Fibroblast of the aortic adventitia (primary cell): ENCODE measurements around the gene CLIP1. TPM values are rescaled to one million over a fixed set of nuclear protein-coding genes. Genes with fewer than 3 reads are reported as not detected.

Experiments used
- DNase-seq: peaks from one replicate; pipeline ENCODE4 v3.0.0-alpha.2; 2010; ENCODE audit warnings: low read depth
- H3K4me3 ChIP-seq: 2 replicates; pipeline ENCODE4 v1.5.1; 2011; ENCODE audit warnings: low read depth, mild to moderate bottlenecking, control low read depth, low read length, moderate library complexity
- total RNA-seq: library from RNA; depleted of rRNA; stranded (reverse); fragments of >200 nt; gene quantifications from 2 replicates; pipeline ENCODE4 v1.2.3, GENCODE V29; 2012; ENCODE audit warnings: low replicate concordance
- TF ChIP-seq, protein P1 (sequence below): IDR thresholded peaks from 2 replicates; pipeline ENCODE4 v1.5.1; 2011; ENCODE audit warnings: mild to moderate bottlenecking, low read length, control low read depth, inconsistent platforms; ENCODE audit not compliant: insufficient read depth

Gene CLIP1
- total RNA-seq, 1 donor = 80.3 TPM

DNA sequence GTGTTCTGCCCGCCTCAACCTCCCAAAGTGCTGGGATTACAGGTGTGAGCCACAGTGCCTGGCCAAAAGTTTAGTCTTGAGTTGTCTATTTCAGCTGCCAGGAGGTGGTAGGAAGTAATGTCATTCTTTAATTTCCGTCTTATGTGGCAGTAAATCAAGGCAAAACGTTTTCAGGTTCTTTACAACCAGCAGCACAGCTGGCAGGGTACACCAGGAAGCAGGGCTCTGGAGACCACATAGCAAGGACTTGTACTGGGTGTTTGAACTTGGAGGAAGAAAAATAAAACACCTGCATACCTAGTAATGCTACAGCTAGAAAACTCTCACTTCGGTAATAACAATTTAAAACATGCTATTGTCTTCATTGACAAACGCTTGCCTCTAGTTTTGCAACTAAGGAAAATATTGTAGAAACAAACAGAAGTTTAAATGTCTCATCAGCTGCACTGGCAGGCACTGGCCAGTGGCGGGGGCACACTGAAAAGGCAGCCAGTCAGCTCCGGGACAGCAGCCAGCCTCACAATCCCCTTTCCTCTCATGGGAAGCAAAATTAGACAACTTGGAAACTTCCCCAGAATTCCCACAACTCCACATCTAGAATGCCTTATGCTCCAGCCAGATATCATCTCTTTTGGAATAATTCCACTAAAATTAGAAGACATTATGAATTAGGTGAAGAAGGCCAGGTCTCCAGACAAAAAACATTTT is 72.2 kb downstream of the CLIP1 start:
- TF ChIP-seq, protein P1, sequence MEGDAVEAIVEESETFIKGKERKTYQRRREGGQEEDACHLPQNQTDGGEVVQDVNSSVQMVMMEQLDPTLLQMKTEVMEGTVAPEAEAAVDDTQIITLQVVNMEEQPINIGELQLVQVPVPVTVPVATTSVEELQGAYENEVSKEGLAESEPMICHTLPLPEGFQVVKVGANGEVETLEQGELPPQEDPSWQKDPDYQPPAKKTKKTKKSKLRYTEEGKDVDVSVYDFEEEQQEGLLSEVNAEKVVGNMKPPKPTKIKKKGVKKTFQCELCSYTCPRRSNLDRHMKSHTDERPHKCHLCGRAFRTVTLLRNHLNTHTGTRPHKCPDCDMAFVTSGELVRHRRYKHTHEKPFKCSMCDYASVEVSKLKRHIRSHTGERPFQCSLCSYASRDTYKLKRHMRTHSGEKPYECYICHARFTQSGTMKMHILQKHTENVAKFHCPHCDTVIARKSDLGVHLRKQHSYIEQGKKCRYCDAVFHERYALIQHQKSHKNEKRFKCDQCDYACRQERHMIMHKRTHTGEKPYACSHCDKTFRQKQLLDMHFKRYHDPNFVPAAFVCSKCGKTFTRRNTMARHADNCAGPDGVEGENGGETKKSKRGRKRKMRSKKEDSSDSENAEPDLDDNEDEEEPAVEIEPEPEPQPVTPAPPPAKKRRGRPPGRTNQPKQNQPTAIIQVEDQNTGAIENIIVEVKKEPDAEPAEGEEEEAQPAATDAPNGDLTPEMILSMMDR = peak; percentile 63
- DNase-seq = peak; percentile 98

DNA sequence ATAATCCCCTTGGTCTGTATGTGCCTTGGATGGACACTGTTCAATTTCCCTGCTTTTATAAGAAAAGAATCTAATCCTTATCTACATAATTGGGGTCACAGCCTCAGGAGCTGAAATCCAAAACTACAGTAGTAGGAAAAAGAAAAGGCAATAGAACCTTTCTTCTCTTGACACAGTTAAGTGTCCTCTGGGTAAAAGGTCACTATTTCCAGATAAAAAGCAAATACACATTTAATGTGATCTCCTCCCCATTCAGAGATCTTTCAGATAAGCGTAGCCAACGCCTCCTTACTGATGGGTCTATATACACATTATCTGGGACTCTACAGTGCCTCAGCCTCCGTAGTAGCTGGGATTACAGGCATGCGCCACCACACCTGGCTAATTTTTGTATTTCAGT is 73.4 kb downstream of the CLIP1 start:
- TF ChIP-seq, protein P1 = no peak
- no peak for DNase-seq
- no peak overlapping the region for H3K4me3 ChIP-seq

More for the DNA sequence above, 72.2 kb downstream of the CLIP1 start:
- no peak overlapping the region for H3K4me3 ChIP-seq

DNA sequence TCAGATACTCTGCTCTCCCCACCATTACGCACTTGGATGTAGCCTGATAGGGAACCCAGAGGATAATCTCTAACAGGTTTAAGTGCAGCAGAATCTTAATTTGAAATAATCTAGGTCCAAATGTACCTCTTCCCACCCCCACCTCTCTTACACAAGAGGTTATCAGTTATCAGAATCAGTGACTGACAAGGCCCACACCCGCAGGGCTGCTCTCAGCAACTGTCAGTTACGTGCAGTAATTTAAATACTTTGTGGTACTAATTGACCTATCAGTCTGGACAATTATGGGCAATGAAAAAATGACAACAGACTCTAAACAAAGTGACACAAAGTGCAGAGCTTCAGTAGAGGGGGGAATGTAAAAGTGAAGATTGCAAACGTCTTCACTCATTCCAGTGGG is 74.0 kb downstream of the CLIP1 start:
- TF ChIP-seq, protein P1 = no peak
- no peak for DNase-seq
- no peak overlapping the region for H3K4me3 ChIP-seq

DNA sequence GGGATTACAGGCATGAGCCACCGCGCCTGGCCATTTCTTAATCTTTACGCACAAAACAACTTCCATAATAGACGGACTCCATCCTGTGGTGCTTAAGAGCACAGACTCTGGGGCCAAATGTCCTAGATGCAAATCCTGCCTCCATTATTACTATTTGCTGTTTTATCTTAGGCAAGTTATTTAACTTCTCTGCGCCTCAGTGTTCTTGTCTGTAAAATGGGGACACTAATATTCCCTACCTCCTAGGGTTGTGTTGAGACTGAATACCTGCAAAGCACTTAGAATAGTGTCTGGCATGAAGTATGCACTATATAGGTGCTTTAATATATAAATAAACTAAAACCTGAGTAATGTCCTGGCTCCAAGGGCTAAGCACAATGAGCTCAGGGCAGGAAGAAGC is 76.4 kb downstream of the CLIP1 start:
- DNase-seq = no peak
- H3K4me3 ChIP-seq = no peak overlapping the region
- TF ChIP-seq, protein P1 = no peak

DNA sequence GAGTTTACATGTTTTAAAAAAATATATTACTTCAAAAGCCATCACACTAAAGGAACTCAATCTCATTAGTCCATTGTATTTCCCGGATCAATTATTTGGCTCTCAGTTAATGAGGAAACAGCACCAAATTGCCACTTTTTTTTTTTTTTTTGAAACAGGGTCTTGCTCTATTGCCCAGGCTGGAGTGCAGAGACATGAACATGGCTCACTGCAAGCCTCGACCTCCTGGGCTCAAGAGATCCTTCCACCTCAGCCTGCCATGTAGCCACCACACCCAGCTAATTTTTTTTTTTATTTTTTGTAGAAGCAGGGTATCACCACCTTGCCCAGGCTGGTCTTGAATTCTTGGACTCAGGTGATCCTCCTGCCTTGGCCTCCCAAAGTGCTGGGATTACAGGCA is 77.4 kb downstream of the CLIP1 start:
- DNase-seq = no peak
- TF ChIP-seq, protein P1 = no peak

DNA sequence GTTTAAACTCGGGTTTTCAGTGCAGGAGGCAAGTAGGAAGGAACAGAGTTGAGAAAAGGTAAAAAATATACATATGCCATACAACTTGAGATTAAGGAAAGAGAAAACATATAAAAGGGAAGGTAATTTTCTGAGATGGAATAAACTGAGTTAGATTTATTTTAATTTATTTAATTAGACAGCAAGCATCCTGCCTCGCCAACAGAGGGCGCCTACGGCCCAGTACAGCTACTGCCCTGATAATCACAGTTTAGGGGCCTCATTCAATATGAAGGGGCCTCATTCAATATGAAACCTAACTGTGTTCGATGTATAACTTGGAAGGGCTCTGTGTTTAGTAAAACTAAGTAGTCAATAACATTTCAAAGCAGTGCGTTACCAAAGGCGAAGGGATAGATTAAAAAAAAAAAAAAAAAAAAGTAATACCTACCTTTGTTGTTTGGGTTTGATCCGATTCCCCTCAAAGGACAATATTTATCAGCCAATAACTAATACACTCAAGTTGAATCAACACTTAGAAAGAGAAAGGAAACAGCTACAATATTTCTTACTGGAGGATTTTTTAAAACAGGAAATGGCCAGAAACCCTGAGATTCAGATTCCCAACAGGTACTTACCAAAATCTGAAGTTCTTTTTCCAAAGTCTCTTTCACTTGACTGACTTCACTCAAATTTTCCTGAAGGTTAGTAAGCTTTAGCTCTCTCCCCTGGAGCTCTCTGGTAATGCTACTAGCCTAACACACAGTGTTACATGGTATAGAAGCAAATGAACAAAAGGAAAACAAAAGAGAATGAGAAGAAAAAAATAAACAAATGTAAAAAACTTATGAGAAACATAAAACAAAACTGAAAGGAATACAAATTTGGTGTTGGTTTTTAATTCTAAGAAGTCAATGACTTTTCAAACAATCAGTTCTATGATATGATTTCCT is 86.2 kb downstream of the CLIP1 start:
- DNase-seq = peak; percentile 40
- no peak overlapping the region for H3K4me3 ChIP-seq
- TF ChIP-seq, protein P1 = peak; percentile 79

More for the DNA sequence above, 77.4 kb downstream of the CLIP1 start:
- no peak overlapping the region for H3K4me3 ChIP-seq
